Body of pancreas (tissue), 4 donors: ENCODE data around the gene SMIM35. TPM values are rescaled to one million over a fixed set of nuclear protein-coding genes. Genes with fewer than 3 reads are reported as not detected.

ENCODE experiments used
- ATAC-seq: fragments of 150-250 bp; one replicate; pipeline ENCODE4 v1.9.1; 2016
- DNase-seq, 4 donors: peaks; one replicate each; pipeline ENCODE4 v3.0.0-alpha.2; 2019
- H3K27ac ChIP-seq, 4 donors: fragments of 200-600 bp; sonication (generic); 1 replicate in 3 of 4; 2 replicates in 1 of 4; pipeline versions ENCODE4 v1.5.1 to v1.6.1; 2016 to 2019; ENCODE audit warnings: mild to moderate bottlenecking in 1 of 4, mixed read lengths in 1 of 4, moderate library complexity in 1 of 4
- H3K27me3 ChIP-seq, 2 donors: fragments of 200-600 bp; sonication (generic); one replicate each; pipeline ENCODE4 v1.6.0; 2016; ENCODE audit warnings: mild to moderate bottlenecking in 1 of 2
- H3K36me3 ChIP-seq, 2 donors: fragments of 200-600 bp; sonication (generic); replicated peaks in 1 of 2; 2 replicates each; pipeline ENCODE4 v1.5.1; 2016; ENCODE audit warnings: low read depth in 2 of 2; ENCODE audit not compliant: insufficient read depth in 1 of 2
- H3K4me1 ChIP-seq: fragments of 200-600 bp; sonication (generic); one replicate; pipeline ENCODE4 v1.6.0; 2016
- H3K4me3 ChIP-seq, 2 donors: fragments of 200-600 bp; sonication (generic); 1 replicate in 1 of 2; 2 replicates in 1 of 2; pipeline ENCODE4 v1.5.1; 2016 to 2019
- H3K9me3 ChIP-seq, 3 donors: fragments of 200-600 bp; sonication (generic); 1 replicate in 2 of 3; 2 replicates in 1 of 3; pipeline ENCODE4 v1.5.1; 2016
- CTCF ChIP-seq, 7 experiments: fragments of 450-650 bp in 4 of 7; fragments of 200-600 bp in 3 of 7; sonication (generic) in 3 of 7; IDR thresholded peaks; one replicate each; pipeline ENCODE4 v1.5.1; 2016 to 2019; ENCODE audit warnings: antibody characterized with exemption in 7 of 7
- POLR2A ChIP-seq, 3 donors: fragments of 450-650 bp; IDR thresholded peaks; one replicate each; pipeline ENCODE4 v1.6.1; 2016; ENCODE audit warnings: antibody characterized with exemption in 3 of 3, mild to moderate bottlenecking in 2 of 3
- WGBS, 2 donors: methylation state at CpG; one replicate each; pipeline ENCODE4 v1.1.5; 2017; 5-methylcytosine and 5-hydroxymethylcytosine counted together
- intact Hi-C: fragments of 100-400 bp; cut with DNase I; formaldehyde crosslinking; loops from one replicate; pipeline ENCODE4 v1.15.1; 2023
- total RNA-seq, 2 donors: library from RNA; depleted of rRNA; stranded (reverse); fragments of >200 nt; gene quantifications; one replicate each; pipeline ENCODE4 v1.1.0, GENCODE V29; 2016

Gene SMIM35
- total RNA-seq, 2 donors from 2014 or later = not detected

- Histone ChIP-seq H3K36me3 (no peaks in the 10 kb centered on the region), H3K27me3 (no peaks in the 10 kb centered on the region), H3K4me1 (no peaks in the 10 kb centered on the region), H3K4me3 (no peak overlapping the region), H3K27ac (no peak overlapping the region), H3K9me3 (no peaks in the 10 kb centered on the region)
- 56 to 71% methylated on average over 8 of the region's 8 CpGs for WGBS, 2 donors
- intact Hi-C loops = loop anchor here (5.0 to 10.0 kb wide), 3 partner anchors 112 to 612 kb away; no protein-coding TSS in a partner anchor
- DNase-seq = no peak
- ATAC-seq = no peak
- TF ChIP-seq CTCF (IDR thresholded peaks at IDR 0.05) (no peak), POLR2A (IDR thresholded peaks at IDR 0.05) (no peak)
Measured at GRCh38 chr11:118056806-118057205, 30.0 kb downstream of the SMIM35 start.

- no peak for ATAC-seq
- 83 to 91% methylated on average over 7 of the region's 7 CpGs for WGBS, 2 donors
- intact Hi-C loops = loop anchor here (5.0 to 10.0 kb wide), 3 partner anchors 111 to 611 kb away; no protein-coding TSS in a partner anchor
Measured at GRCh38 chr11:118055966-118056365, 30.8 kb downstream of the SMIM35 start.

GRCh38 chr11:118054712-118055640 lies 31.8 kb downstream of the SMIM35 start:
- Histone ChIP-seq H3K27ac (no peak overlapping the region), H3K4me3 (no peak overlapping the region), H3K36me3 (no peaks in the 10 kb centered on the region), H3K27me3 (no peaks in the 10 kb centered on the region), H3K9me3 (no peaks in the 10 kb centered on the region), H3K4me1 (no peaks in the 10 kb centered on the region)
- ATAC-seq = no peak
- TF ChIP-seq CTCF (IDR thresholded peaks at IDR 0.05) (no peak), POLR2A (IDR thresholded peaks at IDR 0.05) (no peak)
- peak in 1 of 4 donors; percentile 8 for DNase-seq
- WGBS, 2 donors = 71 to 83% methylated on average over 12 of the region's 12 CpGs
- intact Hi-C loops = loop anchor here (5.0 to 10.0 kb wide), 3 partner anchors 110 to 610 kb away; no protein-coding TSS in a partner anchor

More at GRCh38 chr11:118055966-118056365, 30.8 kb downstream of the SMIM35 start:
- H3K27me3 ChIP-seq = no peaks in the 10 kb centered on the region
- no peak for DNase-seq
- no peaks in the 10 kb centered on the region for H3K9me3 ChIP-seq
- H3K4me1 ChIP-seq = no peaks in the 10 kb centered on the region
- no peaks in the 10 kb centered on the region for H3K36me3 ChIP-seq
- TF ChIP-seq POLR2A (IDR thresholded peaks at IDR 0.05) (no peak), CTCF (IDR thresholded peaks at IDR 0.05) (no peak)
- no peak overlapping the region for H3K4me3 ChIP-seq
- H3K27ac ChIP-seq = no peak overlapping the region

- DNase-seq (no peak), ATAC-seq (no peak)
- Histone ChIP-seq H3K4me1 (no peaks in the 10 kb centered on the region), H3K27ac (no peak overlapping the region), H3K27me3 (no peaks in the 10 kb centered on the region), H3K9me3 (no peaks in the 10 kb centered on the region), H3K36me3 (no peaks in the 10 kb centered on the region), H3K4me3 (no peak overlapping the region)
- TF ChIP-seq CTCF (IDR thresholded peaks at IDR 0.05) (no peak), POLR2A (IDR thresholded peaks at IDR 0.05) (no peak)
- WGBS, 2 donors = 75 to 79% methylated on average over 11 to 13 of the region's 13 CpGs
- intact Hi-C loops = loop anchor here (10.0 kb wide), 2 partner anchors 108 to 608 kb away; no protein-coding TSS in a partner anchor
Measured at GRCh38 chr11:118052581-118053206, 34.1 kb downstream of the SMIM35 start.
